Measurements from ENCODE around the gene AUTS2. TPM values are rescaled to one million over a fixed set of nuclear protein-coding genes. Genes with fewer than 3 reads are reported as not detected.

AUTS2 gene
- total and polyA plus RNA-seq, 2 donors (not counting 1 experiment from before 2014, with no cell fraction given), result 0.60 to 9.1 TPM

DNA sequence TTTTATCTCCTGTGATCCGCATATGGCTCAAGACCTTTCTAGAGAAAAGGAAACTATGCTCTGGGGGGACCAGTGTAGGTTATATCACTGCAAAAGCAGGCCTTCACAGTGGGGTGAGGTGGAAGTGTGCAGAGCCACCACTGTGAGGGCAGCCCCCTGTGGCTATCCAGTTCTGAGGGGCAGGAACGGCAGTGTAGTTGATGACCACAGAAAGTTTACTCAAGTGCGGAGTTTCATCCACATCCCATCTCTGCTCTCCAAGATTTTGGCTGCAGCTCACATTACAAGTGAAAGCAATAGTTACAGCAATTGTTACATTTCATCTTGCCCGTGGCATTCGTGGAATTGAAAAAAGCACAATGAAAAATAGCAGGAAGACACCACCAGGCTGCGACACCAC, 1187.8 kb downstream of the AUTS2 start:
- no peak for DNase-seq (ENCODE audit: low read depth in 2 of 2)
- Histone ChIP-seq H3K27me3 (ENCODE audit: control insufficient read depth, insufficient read depth, low read length) (no peaks in the 10 kb centered on the region), H3K9me3 (ENCODE audit: control insufficient read depth, insufficient read depth, low read depth, low read length) (no peaks in the 10 kb centered on the region), H3K27ac (ENCODE audit: insufficient read depth, low read length) (no peak overlapping the region), H4K20me1 (ENCODE audit: control insufficient read depth, extremely low read depth, insufficient read depth, low read length) (no peaks in the 10 kb centered on the region), H3K36me3 (ENCODE audit: control insufficient read depth, insufficient read depth, low read length) (peaks cover 5% of the 10 kb centered on the region), H3K4me2 (ENCODE audit: extremely low read depth, insufficient read depth, low read length) (no peak overlapping the region), H3K9ac (ENCODE audit: insufficient read depth, low read length) (no peak overlapping the region), H3K4me1 (ENCODE audit: control insufficient read depth, extremely low read depth, insufficient read depth, low read length) (no peaks in the 10 kb centered on the region), H3K4me3 (replicated peaks in 1 of 4; ENCODE audit: control extremely low read depth in 1 of 4, insufficient read depth in 1 of 4, low read depth in 3 of 4, low read length in 4 of 4) (no peak overlapping the region), H2AFZ (ENCODE audit: low read length) (no peak overlapping the region), H3K79me2 (ENCODE audit: control insufficient read depth, insufficient read depth, low read length) (no peaks in the 10 kb centered on the region)
- TF ChIP-seq, protein P1, sequence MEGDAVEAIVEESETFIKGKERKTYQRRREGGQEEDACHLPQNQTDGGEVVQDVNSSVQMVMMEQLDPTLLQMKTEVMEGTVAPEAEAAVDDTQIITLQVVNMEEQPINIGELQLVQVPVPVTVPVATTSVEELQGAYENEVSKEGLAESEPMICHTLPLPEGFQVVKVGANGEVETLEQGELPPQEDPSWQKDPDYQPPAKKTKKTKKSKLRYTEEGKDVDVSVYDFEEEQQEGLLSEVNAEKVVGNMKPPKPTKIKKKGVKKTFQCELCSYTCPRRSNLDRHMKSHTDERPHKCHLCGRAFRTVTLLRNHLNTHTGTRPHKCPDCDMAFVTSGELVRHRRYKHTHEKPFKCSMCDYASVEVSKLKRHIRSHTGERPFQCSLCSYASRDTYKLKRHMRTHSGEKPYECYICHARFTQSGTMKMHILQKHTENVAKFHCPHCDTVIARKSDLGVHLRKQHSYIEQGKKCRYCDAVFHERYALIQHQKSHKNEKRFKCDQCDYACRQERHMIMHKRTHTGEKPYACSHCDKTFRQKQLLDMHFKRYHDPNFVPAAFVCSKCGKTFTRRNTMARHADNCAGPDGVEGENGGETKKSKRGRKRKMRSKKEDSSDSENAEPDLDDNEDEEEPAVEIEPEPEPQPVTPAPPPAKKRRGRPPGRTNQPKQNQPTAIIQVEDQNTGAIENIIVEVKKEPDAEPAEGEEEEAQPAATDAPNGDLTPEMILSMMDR (conservative IDR thresholded peaks at IDR 0.05 in 1 of 2, IDR thresholded peaks at IDR 0.05 in 1 of 2; ENCODE audit: low read depth in 1 of 2, low read length in 2 of 2), result no peak
- TF ChIP-seq EZH2 (IDR thresholded peaks at IDR 0.05; ENCODE audit: low read length, missing control alignments), result no peak

DNA sequence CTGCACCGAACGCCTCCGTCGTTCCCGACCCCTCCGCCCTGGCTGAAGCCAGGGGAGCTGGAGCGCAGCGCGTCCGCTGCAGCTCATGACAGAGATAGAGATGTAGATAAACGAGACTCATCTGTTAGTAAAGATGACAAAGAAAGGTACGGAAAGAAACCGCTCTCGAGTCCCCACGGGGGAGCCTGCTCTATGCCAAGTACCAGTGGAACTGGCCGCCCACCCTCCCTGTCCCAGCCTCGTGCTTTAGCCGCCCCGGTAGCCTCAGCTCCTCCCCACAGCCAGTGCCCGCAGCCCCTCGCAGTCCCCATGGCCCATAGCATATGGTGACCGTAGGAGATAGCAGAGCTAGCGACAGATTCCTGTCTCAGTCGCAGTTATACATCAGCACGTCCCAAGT, 1189.0 kb downstream of the AUTS2 start:
- H4K20me1 ChIP-seq (ENCODE audit: control insufficient read depth, extremely low read depth, insufficient read depth, low read length), result no peaks in the 10 kb centered on the region
- H3K27ac ChIP-seq (ENCODE audit: insufficient read depth, low read length), result no peak overlapping the region
- no peak overlapping the region for H3K4me2 ChIP-seq (ENCODE audit: extremely low read depth, insufficient read depth, low read length)
- DNase-seq (ENCODE audit: low read depth in 2 of 2), result no peak
- H3K4me1 ChIP-seq (ENCODE audit: control insufficient read depth, extremely low read depth, insufficient read depth, low read length), result no peaks in the 10 kb centered on the region
- TF ChIP-seq, protein P1 (conservative IDR thresholded peaks at IDR 0.05 in 1 of 2, IDR thresholded peaks at IDR 0.05 in 1 of 2; ENCODE audit: low read depth in 1 of 2, low read length in 2 of 2), result no peak
- TF ChIP-seq EZH2 (IDR thresholded peaks at IDR 0.05; ENCODE audit: low read length, missing control alignments), result no peak
- no peaks in the 10 kb centered on the region for H3K27me3 ChIP-seq (ENCODE audit: control insufficient read depth, insufficient read depth, low read length)
- H3K9me3 ChIP-seq (ENCODE audit: control insufficient read depth, insufficient read depth, low read depth, low read length), result no peaks in the 10 kb centered on the region
- H3K9ac ChIP-seq (ENCODE audit: insufficient read depth, low read length), result no peak overlapping the region
- H3K36me3 ChIP-seq (ENCODE audit: control insufficient read depth, insufficient read depth, low read length), result peaks cover 3% of the 10 kb centered on the region
- no peak overlapping the region for H3K4me3 ChIP-seq (replicated peaks in 1 of 4; ENCODE audit: control extremely low read depth in 1 of 4, insufficient read depth in 1 of 4, low read depth in 3 of 4, low read length in 4 of 4)
- H3K79me2 ChIP-seq (ENCODE audit: control insufficient read depth, insufficient read depth, low read length), result no peaks in the 10 kb centered on the region
- no peak overlapping the region for H2AFZ ChIP-seq (ENCODE audit: low read length)

GRCh38 chr7:70787771-70788170, 1189.5 kb downstream of the AUTS2 start:
- DNase-seq (ENCODE audit: low read depth in 2 of 2), result no peak
- no peak overlapping the region for H2AFZ ChIP-seq (ENCODE audit: low read length)
- H3K9me3 ChIP-seq (ENCODE audit: control insufficient read depth, insufficient read depth, low read depth, low read length), result no peaks in the 10 kb centered on the region
- no peak overlapping the region for H3K27ac ChIP-seq (ENCODE audit: insufficient read depth, low read length)
- no peaks in the 10 kb centered on the region for H4K20me1 ChIP-seq (ENCODE audit: control insufficient read depth, extremely low read depth, insufficient read depth, low read length)
- TF ChIP-seq EZH2 (IDR thresholded peaks at IDR 0.05; ENCODE audit: low read length, missing control alignments), result no peak
- TF ChIP-seq, protein P1 (conservative IDR thresholded peaks at IDR 0.05 in 1 of 2, IDR thresholded peaks at IDR 0.05 in 1 of 2; ENCODE audit: low read depth in 1 of 2, low read length in 2 of 2), result no peak
- no peak overlapping the region for H3K4me2 ChIP-seq (ENCODE audit: extremely low read depth, insufficient read depth, low read length)
- H3K27me3 ChIP-seq (ENCODE audit: control insufficient read depth, insufficient read depth, low read length), result no peaks in the 10 kb centered on the region
- no peaks in the 10 kb centered on the region for H3K4me1 ChIP-seq (ENCODE audit: control insufficient read depth, extremely low read depth, insufficient read depth, low read length)
- no peak overlapping the region for H3K9ac ChIP-seq (ENCODE audit: insufficient read depth, low read length)
- H3K4me3 ChIP-seq (replicated peaks in 1 of 4; ENCODE audit: control extremely low read depth in 1 of 4, insufficient read depth in 1 of 4, low read depth in 3 of 4, low read length in 4 of 4), result no peak overlapping the region
- H3K79me2 ChIP-seq (ENCODE audit: control insufficient read depth, insufficient read depth, low read length), result no peaks in the 10 kb centered on the region
- peaks cover 3% of the 10 kb centered on the region for H3K36me3 ChIP-seq (ENCODE audit: control insufficient read depth, insufficient read depth, low read length)
